ENCODE data around the gene SMARCC1. TPM values are rescaled to one million over a fixed set of nuclear protein-coding genes. Genes with fewer than 3 reads are reported as not detected.
"Not testable (repeated sequence)": the region's sequence is repeated elsewhere in the genome, so short reads cannot be mapped to it uniquely, and the experiment has no call there.

SMARCC1 gene
- total and polyA plus RNA-seq, 4 experiments from 2014 or later = 29.5 to 101 (median 72.7) TPM

DNA sequence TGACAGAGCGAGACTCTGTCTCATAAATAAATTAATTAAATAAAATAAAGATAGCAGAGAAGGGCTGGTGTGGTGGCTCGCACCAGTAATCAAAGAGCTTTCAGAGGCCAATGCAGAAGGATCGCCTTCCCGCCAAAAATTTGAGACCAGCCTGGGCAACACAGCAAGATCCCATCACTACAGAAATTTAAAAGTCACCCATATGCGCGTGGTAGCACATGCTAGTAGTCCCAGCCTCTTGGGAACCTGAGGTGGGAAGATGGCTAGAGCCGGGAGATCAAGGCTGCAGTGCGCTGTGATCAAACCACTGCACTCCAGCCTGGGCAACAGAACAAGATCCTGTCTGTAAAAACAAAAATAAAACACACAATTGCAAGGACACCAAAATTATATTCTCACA, 9.6 kb downstream of the SMARCC1 start:
- Histone ChIP-seq H3K4me1 (ENCODE audit: insufficient read depth, low read length) (peaks cover 8% of the 10 kb centered on the region), H3K27me3 (ENCODE audit: insufficient read depth, low read length) (no peaks in the 10 kb centered on the region), H3K36me3 (ENCODE audit: insufficient read depth, low read length) (peaks cover 14% of the 10 kb centered on the region), H3K9me3 (ENCODE audit: control insufficient read depth in 1 of 2, low read length in 2 of 2) (no peaks in the 10 kb centered on the region), H3K4me3 (ENCODE audit: low read length in 2 of 2) (no peak overlapping the region), H3K27ac (ENCODE audit: low read depth, low read length) (no peak overlapping the region)
- ChIA-PET CTCF (ENCODE audit: partially characterized antibody) (interaction anchor here (1.7 kb wide), 1 partner anchor 14 kb away, joined by 3 read pairs; no protein-coding TSS in a partner anchor), POLR2A (ENCODE audit: partially characterized antibody) (interaction anchor here (0.9 kb wide), 1 partner anchor 9 kb away, joined by 4 read pairs; the partner anchor contains the start of gene SMARCC1)
- no peaks in the 10 kb centered on the region for H3K27me3 Mint-ChIP-seq
- H3K27ac Mint-ChIP-seq = peak overlapping the region in 1 of 7 donors; percentile 57
- H3K4me3 Mint-ChIP-seq = no peak overlapping the region
- peaks cover 0 to 2% (median 0%) of the 10 kb centered on the region in 8 donors for H3K9me3 Mint-ChIP-seq
- peaks cover 15 to 26% of the 10 kb centered on the region in 2 donors for H3K36me3 Mint-ChIP-seq
- DNase-seq = no peak
- H3K4me1 Mint-ChIP-seq = peaks cover 10 to 28% (median 14%) of the 10 kb centered on the region in 4 donors
- intact Hi-C loops (cut with micrococcal nuclease) = no loop called here

DNA sequence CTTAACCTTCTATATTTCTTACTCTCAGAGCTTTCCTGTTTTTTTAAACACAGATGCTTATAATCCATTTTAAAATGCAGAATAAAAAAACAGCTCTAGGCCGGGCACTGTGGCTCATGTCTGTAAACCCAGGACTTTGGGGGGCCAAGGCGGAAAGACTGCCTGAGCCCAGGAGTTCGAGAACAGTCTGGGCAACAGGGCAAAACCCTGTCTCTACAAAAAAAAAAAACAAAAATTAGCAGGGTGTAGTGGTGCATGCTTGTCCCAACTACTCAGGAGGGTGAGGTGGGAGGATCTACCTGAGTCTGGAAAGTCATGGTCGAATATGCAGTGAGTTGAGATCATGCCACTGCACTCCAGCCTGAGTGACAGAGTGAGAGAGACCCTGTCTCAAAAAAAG, 15.5 kb downstream of the SMARCC1 start:
- H3K27ac ChIP-seq (ENCODE audit: low read depth, low read length) = no peak overlapping the region
- intact Hi-C loops (cut with micrococcal nuclease) = no loop called here
- peaks cover 13 to 23% (median 14%) of the 10 kb centered on the region in 4 donors for H3K4me1 Mint-ChIP-seq
- no peaks in the 10 kb centered on the region for H3K27me3 ChIP-seq (ENCODE audit: insufficient read depth, low read length)
- CTCF ChIA-PET (ENCODE audit: partially characterized antibody) = no interaction called here
- no peaks in the 10 kb centered on the region for H3K9me3 ChIP-seq (ENCODE audit: control insufficient read depth in 1 of 2, low read length in 2 of 2)
- DNase-seq = no peak
- H3K27me3 Mint-ChIP-seq = no peaks in the 10 kb centered on the region
- POLR2A ChIA-PET (ENCODE audit: partially characterized antibody) = no interaction called here
- H3K36me3 Mint-ChIP-seq = peaks cover 13 to 36% of the 10 kb centered on the region in 2 donors
- no peak overlapping the region for H3K4me3 Mint-ChIP-seq
- H3K36me3 ChIP-seq (ENCODE audit: insufficient read depth, low read length) = peaks cover 5% of the 10 kb centered on the region
- H3K27ac Mint-ChIP-seq = peak overlapping the region in 1 of 7 donors; percentile 30
- H3K4me3 ChIP-seq (ENCODE audit: low read length in 2 of 2) = no peak overlapping the region
- H3K9me3 Mint-ChIP-seq = no peaks in the 10 kb centered on the region
- H3K4me1 ChIP-seq (ENCODE audit: insufficient read depth, low read length) = no peaks in the 10 kb centered on the region

DNA sequence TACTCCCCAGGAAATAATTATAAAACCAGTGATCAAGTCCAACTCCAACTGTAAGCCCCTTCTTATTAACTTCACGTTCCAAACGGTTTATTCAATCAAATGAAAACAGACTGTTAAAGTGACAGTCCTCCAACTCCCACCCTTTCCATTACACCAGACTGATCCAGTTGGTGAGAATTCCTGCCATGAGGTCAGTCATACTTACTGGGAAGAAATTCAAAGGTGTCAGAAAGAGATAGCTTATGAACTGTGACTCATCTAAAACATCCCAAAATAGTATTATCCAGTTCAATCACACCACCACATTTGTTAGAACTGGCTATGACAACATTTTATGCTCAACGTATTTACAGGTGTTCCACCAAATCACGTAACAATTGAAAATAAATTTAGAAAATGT, 19.5 kb downstream of the SMARCC1 start:
- H3K27ac Mint-ChIP-seq = peak overlapping the region; percentile 8 to 88 (median 39)
- Histone ChIP-seq H3K36me3 (ENCODE audit: insufficient read depth, low read length) (no peaks in the 10 kb centered on the region), H3K4me1 (ENCODE audit: insufficient read depth, low read length) (no peaks in the 10 kb centered on the region), H3K4me3 (ENCODE audit: low read length in 2 of 2) (no peak overlapping the region), H3K27ac (ENCODE audit: low read depth, low read length) (no peak overlapping the region), H3K27me3 (ENCODE audit: insufficient read depth, low read length) (no peaks in the 10 kb centered on the region), H3K9me3 (ENCODE audit: control insufficient read depth in 1 of 2, low read length in 2 of 2) (no peaks in the 10 kb centered on the region)
- ChIA-PET POLR2A (ENCODE audit: partially characterized antibody) (no interaction called here), CTCF (ENCODE audit: partially characterized antibody) (no interaction called here)
- DNase-seq = no peak
- H3K4me1 Mint-ChIP-seq = peaks cover 10 to 19% (median 11%) of the 10 kb centered on the region in 4 donors
- peaks cover 4 to 25% of the 10 kb centered on the region in 2 donors for H3K36me3 Mint-ChIP-seq
- no peak overlapping the region for H3K4me3 Mint-ChIP-seq
- H3K9me3 Mint-ChIP-seq = no peaks in the 10 kb centered on the region
- intact Hi-C loops (cut with micrococcal nuclease) = no loop called here
- H3K27me3 Mint-ChIP-seq = no peaks in the 10 kb centered on the region

DNA sequence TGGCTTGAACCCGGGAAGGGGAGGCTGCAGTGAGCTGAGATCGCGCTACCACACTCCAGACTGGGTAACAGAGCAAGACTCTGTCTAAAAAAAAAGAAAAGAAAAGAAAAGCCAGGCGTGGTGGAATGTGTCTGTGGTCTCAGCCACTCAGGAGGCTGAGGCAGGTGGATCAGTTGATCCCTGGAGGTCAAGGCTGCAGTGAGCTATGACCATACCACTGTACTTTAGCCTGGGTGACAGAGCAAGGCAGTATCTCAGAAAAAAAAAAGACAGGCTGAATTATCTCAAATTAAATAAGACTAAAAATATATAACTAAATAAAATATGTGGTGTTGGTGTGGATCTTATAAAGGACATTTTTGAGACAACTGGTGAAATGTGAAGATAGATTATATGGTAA, 20.6 kb downstream of the SMARCC1 start:
- Mint-ChIP-seq H3K4me3 (no peak overlapping the region), H3K4me1 (peaks cover 10 to 25% (median 12%) of the 10 kb centered on the region in 4 donors), H3K36me3 (peaks cover 5 to 27% of the 10 kb centered on the region in 2 donors), H3K9me3 (no peaks in the 10 kb centered on the region), H3K27ac (peak overlapping the region in 1 of 7 donors; percentile 29), H3K27me3 (no peaks in the 10 kb centered on the region)
- H3K9me3 ChIP-seq (ENCODE audit: control insufficient read depth in 1 of 2, low read length in 2 of 2) = no peaks in the 10 kb centered on the region
- ChIA-PET CTCF (ENCODE audit: partially characterized antibody) (no interaction called here), POLR2A (ENCODE audit: partially characterized antibody) (interaction anchor here (1.7 kb wide), 1 partner anchor 21 kb away, joined by 3 read pairs; the partner anchor contains the start of gene SMARCC1)
- H3K4me1 ChIP-seq (ENCODE audit: insufficient read depth, low read length) = no peaks in the 10 kb centered on the region
- no peak overlapping the region for H3K27ac ChIP-seq (ENCODE audit: low read depth, low read length)
- DNase-seq = no peak
- H3K4me3 ChIP-seq (ENCODE audit: low read length in 2 of 2) = no peak overlapping the region
- intact Hi-C loops (cut with micrococcal nuclease) = no loop called here
- no peaks in the 10 kb centered on the region for H3K27me3 ChIP-seq (ENCODE audit: insufficient read depth, low read length)
- H3K36me3 ChIP-seq (ENCODE audit: insufficient read depth, low read length) = no peaks in the 10 kb centered on the region

DNA sequence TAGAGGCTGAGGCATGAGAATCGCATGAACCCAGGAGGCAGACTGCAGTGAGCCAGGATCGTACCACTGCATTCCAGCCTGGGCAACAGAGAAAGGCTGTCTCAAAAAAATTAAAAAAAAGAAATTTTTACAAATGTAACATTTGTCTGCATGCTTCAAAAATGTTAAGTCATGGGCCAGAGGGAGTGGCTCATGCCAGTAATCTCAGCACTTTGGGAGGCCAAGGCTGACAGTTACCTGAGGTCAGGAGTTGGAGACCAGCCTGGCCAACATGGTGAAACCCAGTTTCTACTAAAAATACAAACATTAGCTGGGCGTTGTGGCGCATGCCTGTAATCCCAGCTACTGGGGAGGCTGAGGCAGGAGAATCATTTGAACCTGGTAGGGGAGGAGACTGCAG, 21.5 kb downstream of the SMARCC1 start:
- H3K4me1 ChIP-seq (ENCODE audit: insufficient read depth, low read length); H3K9me3 ChIP-seq (ENCODE audit: control insufficient read depth in 1 of 2, low read length in 2 of 2); H3K27ac ChIP-seq (ENCODE audit: low read depth, low read length); H3K4me3 Mint-ChIP-seq; H3K27me3 Mint-ChIP-seq; H3K36me3 ChIP-seq (ENCODE audit: insufficient read depth, low read length); CTCF ChIA-PET (ENCODE audit: partially characterized antibody); H3K9me3 Mint-ChIP-seq; DNase-seq; H3K4me3 ChIP-seq (ENCODE audit: low read length in 2 of 2); intact Hi-C loops (cut with micrococcal nuclease); H3K27me3 ChIP-seq (ENCODE audit: insufficient read depth, low read length): not testable (repeated sequence)
- POLR2A ChIA-PET (ENCODE audit: partially characterized antibody) = interaction anchor here (1.7 kb wide), 1 partner anchor 21 kb away, joined by 3 read pairs; the partner anchor contains the start of gene SMARCC1
- H3K27ac Mint-ChIP-seq = peak overlapping the region in 2 of 7 donors; percentile 29 to 41
- peaks cover 5 to 25% of the 10 kb centered on the region in 2 donors for H3K36me3 Mint-ChIP-seq
- H3K4me1 Mint-ChIP-seq = peaks cover 8 to 25% (median 12%) of the 10 kb centered on the region in 4 donors

DNA sequence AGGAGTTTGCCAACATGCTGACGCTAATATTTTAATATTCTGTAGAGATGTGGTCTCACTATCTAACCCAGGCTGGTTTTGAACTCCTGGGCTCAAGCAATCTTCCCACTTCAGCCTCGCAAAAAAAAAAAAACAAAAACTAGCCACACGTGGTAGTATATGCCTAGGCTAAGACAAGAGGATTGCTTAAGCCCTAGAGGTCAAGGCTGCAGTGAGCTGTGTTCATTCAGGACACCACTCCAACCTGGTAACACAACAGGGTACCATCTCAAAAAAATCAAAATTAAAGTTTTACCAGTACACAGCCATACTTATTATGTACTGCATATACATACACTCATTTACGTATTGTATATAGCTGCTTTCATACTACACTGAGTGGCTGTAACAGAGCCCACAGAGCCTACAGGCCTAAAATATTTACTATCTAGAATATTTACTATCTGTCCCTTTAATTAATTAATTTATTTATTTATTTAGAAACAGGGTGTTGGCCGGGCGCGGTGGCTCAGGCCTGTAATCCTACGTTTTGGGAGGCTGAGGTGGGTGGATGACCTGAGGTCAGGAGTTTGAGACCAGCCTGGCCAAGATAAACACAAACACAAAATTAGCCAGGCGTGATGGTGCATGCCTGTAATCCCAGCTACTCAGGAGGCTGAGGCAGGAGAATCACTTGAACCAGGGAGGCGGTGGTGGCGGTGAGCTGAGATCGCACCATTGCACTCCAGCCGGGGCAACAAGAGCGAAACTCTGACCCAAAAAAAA, 23.2 kb downstream of the SMARCC1 start:
- Mint-ChIP-seq H3K27ac (peak overlapping the region in 2 of 7 donors; percentile 12 to 42), H3K27me3 (no peaks in the 10 kb centered on the region), H3K36me3 (peaks cover 5 to 18% of the 10 kb centered on the region in 2 donors), H3K4me3 (no peak overlapping the region), H3K9me3 (no peaks in the 10 kb centered on the region), H3K4me1 (peaks cover 7 to 21% (median 14%) of the 10 kb centered on the region in 4 donors)
- Histone ChIP-seq H3K36me3 (ENCODE audit: insufficient read depth, low read length) (no peaks in the 10 kb centered on the region), H3K27me3 (ENCODE audit: insufficient read depth, low read length) (no peaks in the 10 kb centered on the region), H3K9me3 (ENCODE audit: control insufficient read depth in 1 of 2, low read length in 2 of 2) (no peaks in the 10 kb centered on the region), H3K4me3 (ENCODE audit: low read length in 2 of 2) (no peak overlapping the region), H3K4me1 (ENCODE audit: insufficient read depth, low read length) (no peaks in the 10 kb centered on the region), H3K27ac (ENCODE audit: low read depth, low read length) (no peak overlapping the region)
- no peak for DNase-seq
- CTCF ChIA-PET (ENCODE audit: partially characterized antibody) = interaction anchor here (0.8 to 1.1 kb wide), 2 partner anchors 15 to 236 kb away, joined by 3 read pairs; no protein-coding TSS in a partner anchor
- intact Hi-C loops (cut with micrococcal nuclease) = no loop called here
- POLR2A ChIA-PET (ENCODE audit: partially characterized antibody) = no interaction called here

DNA sequence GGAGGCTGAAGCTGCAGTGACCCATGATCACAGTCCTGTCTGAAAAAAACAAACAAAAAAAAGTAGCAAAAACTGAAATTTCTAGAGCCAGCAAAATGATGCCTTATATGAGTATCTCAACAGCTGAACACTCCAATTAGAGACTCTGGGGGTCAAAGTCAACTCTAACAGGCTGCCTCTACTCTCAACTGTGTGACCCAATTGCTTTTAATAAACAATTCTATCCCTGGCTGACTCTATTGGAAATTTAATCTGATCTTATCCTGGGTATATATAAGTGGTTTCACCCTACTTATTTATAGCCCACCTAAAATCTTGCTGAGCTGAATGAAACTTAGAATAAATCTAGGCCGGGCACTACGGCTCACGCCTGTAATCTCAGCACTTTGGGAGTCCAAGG, 29.0 kb downstream of the SMARCC1 start:
- no peaks in the 10 kb centered on the region for H3K27me3 Mint-ChIP-seq
- POLR2A ChIA-PET (ENCODE audit: partially characterized antibody) = no interaction called here
- H3K9me3 ChIP-seq (ENCODE audit: control insufficient read depth in 1 of 2, low read length in 2 of 2) = no peaks in the 10 kb centered on the region
- H3K4me1 ChIP-seq (ENCODE audit: insufficient read depth, low read length) = no peaks in the 10 kb centered on the region
- no peak for DNase-seq
- H3K4me3 Mint-ChIP-seq = no peak overlapping the region
- H3K27me3 ChIP-seq (ENCODE audit: insufficient read depth, low read length) = no peaks in the 10 kb centered on the region
- no peak overlapping the region for H3K27ac ChIP-seq (ENCODE audit: low read depth, low read length)
- no peak overlapping the region for H3K4me3 ChIP-seq (ENCODE audit: low read length in 2 of 2)
- H3K36me3 ChIP-seq (ENCODE audit: insufficient read depth, low read length) = no peaks in the 10 kb centered on the region
- H3K27ac Mint-ChIP-seq = peak overlapping the region in 1 of 7 donors; percentile 19
- H3K9me3 Mint-ChIP-seq = peaks cover 0 to 2% (median 0%) of the 10 kb centered on the region in 8 donors
- peaks cover 8 to 15% (median 9%) of the 10 kb centered on the region in 4 donors for H3K4me1 Mint-ChIP-seq
- H3K36me3 Mint-ChIP-seq = peaks cover 17 to 21% of the 10 kb centered on the region in 2 donors
- intact Hi-C loops (cut with micrococcal nuclease) = no loop called here
- CTCF ChIA-PET (ENCODE audit: partially characterized antibody) = interaction anchor here (0.6 kb wide), 1 partner anchor 12 kb away, joined by 3 read pairs; no protein-coding TSS in a partner anchor
